Measurements from ENCODE around the gene SDR9C7.
"Not testable (repeated sequence)": the region's sequence is repeated elsewhere in the genome, so short reads cannot be mapped to it uniquely, and the experiment has no call there.

SDR9C7 gene

DNA sequence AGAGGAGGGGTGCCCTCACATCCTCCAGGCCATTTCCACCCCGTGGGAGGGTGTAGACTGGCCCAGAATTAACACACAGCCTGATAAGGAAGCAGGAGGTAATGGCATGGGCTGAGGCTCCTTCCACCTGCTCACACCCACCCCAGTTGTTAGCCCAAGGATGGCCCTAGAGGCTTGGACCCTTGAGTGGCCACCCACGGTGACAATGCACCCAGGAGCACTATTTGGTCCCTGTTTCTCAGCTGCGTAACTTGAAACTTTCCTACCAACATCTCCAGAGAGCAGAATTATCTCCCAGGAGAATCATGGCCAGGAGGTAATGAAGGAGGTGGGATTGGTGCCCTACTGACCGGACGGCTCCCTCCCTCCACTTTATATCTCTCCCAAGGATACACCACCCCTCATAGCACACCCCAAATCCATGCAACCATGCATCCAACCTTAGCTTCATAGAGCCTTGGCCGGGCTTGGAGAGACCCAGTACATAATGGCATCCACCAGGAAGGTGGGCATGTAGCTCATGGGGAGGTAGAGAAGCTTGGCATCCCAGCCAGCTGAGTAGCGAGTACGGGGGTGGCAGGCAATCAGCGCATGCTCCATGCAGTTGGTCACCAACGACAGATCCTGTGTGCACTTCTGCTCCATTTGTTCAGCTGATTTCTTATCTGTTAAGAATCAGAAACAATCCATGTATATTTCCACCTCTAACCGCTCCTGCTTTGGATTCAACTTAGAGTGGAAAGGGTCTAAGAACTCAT lies 17.6 kb upstream of the SDR9C7 start:
- DNase-seq, result no peak

GRCh38 chr12:56948881-56949280 lies 14.7 kb upstream of the SDR9C7 start:
- no peak for DNase-seq

- no peak for DNase-seq
Observed at GRCh38 chr12:56948457-56948777, 14.2 kb upstream of the SDR9C7 start.

DNA sequence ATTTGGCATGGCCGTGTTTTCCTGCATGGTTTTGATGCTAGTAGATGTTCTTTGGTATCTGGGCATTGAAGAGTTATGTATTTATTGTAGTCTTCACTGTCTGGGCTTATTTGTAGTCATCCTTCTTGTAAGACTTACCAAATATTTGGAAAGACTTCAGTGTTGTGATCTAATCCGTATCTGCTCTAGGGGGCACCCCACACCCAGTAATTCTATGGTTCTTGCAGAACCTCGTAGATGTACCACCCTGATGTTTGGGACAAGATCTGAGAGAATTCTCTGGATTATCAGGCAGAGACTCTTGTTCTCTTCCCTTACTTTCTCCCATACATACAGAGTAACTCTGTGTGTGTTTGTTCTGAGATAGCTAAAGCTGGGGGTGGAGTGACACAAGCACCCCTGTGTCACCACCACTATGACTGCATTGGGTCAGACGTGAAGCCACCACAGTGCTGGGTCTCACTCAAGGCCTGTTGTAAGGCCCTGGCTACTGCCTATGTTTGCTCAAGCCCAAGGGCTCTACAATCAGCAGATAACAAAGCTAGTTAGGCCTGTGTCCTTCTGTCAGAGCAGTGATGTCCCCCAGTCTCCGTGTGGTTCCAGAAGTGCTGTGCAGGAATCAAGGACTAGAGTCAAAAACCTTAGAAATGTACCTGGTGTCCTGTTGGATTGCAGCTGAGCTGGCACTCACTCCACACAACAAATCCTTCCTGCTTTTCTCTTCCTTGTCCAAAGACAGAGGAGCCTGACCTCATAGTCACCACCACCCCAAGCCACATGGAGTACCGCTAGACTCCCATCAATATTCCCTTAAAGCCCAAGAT lies 13.6 kb upstream of the SDR9C7 start:
- DNase-seq, result no peak

DNA sequence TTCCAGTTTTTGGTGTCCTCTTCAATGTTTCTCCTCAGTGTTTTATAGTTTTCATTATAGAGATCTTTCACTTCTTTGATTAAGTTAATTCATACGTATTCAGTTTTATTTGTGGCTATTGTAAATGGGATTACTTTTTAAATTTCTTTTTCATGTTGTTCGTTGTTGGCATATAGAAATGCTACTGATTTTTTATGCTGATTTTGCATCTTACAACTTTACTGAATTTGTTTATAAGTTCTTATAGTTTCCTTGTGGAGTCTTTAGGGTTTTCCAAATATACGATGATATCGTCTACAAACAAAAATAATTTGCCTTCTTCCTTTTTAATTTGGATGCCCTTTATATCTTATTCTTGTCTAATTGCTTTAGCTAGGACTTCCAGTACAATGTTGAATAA lies 9.7 kb upstream of the SDR9C7 start:
- no peak for DNase-seq

DNA sequence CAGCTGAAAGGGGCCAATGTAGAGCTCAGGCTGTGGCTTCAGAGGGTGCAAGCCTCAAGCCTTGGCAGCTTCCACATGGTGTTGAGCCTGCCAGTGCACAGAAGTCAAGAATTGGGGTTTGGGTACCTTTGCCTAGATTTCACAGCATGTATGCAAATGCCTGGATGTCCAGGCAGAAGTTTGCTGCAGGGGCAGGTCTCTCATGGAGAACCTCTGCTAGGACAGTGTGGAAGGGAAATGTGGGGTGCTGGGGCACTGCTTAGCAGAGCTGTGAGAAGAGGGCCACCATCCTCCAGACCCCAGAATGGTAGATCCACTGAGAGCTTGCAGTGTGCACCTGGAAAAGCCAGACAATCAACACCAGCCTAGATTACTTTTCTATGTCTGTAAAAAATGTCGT lies 9.2 kb upstream of the SDR9C7 start:
- not testable (repeated sequence) for DNase-seq

GRCh38 chr12:56941299-56942017 lies 7.2 kb upstream of the SDR9C7 start:
- no peak for DNase-seq

DNA sequence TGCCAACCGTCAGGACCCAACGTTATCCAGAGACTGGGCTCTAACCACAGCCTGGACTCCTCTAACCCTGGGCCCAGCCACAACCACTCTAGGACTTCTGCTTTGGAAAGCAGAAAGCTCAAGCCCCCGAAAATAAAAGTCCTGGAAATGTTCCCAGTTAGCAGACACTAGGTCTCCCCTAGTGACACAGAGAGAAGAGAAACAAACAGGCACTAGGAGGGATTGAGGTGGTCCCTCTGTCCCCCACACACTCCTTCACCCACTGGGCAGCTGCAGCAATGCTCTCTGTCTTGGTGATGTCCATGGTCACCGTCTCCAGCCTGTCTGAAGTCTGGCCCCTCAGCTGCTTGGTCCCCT lies 6.7 kb upstream of the SDR9C7 start:
- DNase-seq, result not testable (repeated sequence)

DNA sequence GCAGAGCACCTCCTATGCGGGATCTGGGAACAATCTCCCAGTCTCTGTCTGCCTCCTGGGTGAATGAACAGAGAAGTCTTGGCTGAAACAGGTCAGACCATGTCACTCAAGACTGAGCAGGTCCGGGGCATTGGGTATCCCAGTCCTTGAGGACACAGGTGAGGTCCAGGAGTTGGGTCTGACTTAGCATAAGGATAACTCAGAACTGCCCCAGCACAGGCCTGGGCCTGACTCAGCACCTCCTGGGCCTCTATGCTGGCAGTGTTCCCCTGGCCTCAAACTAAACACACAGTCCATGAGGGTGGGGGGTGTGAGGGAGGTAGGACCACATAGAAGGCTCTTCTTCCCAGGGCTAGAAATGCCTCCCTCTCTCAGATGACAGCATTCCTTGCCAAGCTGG lies 1.5 kb upstream of the SDR9C7 start:
- no peak for DNase-seq

DNA sequence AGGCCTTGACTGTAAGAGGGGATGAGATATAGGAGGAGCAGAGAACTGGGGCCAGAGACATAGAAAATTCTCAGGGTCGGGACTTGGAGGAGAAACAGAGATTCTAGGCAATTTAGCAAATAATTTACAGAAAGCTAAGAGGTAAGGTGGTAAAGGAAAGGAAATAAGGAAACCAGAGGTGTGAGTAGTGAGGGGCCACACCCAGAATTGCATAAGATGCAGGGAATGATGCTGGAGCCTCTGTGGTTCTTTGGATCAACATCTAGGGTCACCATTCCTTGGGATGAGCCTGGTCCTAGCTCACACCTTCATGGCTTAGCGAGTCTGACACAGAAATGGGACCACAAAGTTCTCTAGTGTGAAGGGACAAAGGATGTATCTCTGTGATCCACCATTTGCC lies 949 bp upstream of the SDR9C7 start:
- DNase-seq, result no peak

GRCh38 chr12:56932867-56933266 lies 1.3 kb downstream of the SDR9C7 start:
- DNase-seq, result no peak

DNA sequence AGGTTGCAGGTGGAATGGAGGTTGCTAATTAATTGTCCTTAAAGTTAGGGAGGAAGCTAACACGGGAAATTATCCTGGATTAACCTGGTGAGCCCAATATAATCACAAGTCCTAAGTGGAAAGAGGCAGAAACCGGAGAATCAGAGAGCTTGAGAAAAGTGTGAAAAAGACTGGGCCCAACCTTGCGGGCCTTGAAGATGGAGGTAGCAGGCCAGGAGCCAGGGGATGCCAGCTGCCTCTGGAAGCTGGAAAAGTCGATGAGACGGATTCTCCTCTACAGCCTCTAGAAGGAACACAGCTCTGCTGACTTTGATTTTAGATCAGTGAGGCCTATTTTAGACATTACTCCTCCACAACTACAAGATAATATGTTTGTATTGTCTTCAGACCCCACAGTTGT lies 2.1 kb downstream of the SDR9C7 start:
- no peak for DNase-seq

DNA sequence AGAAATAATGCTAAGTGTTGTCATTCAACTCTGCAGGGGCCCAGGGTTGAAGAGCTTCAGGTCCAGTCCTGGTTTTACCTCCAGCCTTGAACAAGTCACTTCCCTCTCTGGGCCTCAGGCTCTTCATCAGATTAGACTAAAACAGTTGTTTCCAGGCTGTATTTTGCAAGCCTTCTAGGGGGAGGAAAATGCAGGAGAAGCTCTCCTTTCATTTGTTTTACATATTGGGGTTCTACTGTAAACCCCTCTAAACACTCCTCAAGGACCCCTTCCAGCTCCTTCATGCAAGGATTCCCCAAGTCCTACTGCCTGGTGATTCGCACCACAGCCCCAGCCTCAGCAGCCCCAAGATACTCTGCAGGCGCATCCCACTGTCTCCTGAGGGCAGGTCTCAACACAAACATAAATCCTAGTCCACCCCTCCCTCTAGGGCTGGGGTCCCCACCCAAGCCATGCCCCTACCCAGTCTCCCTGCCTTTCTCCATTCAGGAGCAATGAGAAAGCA lies 2.7 kb downstream of the SDR9C7 start:
- no peak for DNase-seq

DNA sequence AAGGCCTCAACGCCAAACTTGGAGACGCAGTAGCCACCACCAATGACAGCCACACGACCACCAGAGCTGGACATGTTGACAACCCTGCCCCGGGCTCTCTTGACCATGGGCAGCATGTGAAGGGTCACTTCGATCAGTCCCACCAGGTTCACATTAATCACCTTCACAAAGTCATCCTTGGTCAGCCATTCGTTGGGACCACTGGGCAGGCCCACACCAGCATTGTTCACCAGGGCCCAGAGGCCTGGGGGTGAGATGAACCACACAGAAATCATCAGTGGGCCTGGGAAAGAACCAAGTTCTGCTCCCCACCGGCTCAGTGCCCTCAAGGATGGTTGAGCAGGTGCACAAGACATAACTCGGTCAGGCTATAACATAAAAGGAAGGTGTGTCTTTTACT lies 4.0 kb downstream of the SDR9C7 start:
- no peak for DNase-seq

DNA sequence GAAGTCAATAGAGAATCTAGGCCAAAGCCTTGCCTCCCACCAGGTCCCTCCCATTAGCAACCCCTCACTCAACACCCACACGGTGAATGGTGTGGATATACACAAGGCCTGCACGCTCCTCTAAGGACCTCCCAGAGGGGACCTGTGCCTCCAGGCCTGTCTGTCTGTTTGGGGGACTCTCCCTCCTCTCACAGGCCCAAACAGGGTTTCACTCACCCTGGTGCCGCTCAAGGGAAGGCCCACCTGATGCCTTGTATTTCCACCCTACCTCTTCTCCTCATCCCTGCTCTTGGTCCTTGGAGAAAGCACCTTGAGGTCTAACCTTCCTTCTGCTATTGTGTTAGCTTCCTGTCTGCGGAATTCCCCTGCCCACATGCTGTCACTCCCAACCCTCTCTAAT lies 4.4 kb downstream of the SDR9C7 start:
- no peak for DNase-seq

DNA sequence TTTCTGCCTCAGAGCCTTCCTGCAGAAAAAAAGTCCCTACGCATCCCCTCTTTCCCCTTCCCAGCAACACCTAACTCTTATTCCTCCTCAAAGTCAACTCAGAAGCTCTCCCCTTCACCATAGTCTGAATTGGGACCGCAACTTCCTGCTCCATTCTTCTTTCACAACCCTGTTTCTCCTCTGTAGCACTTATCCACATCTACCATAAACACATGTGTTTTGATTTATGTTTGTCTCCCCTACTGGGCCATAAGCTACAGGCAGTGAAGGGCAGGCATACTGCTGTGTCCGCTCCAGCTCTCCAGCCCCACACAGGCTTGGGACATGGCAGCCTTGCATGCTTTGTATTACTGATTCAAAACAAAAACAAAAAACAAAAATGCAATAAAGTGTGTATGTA lies 5.9 kb downstream of the SDR9C7 start:
- no peak for DNase-seq

GRCh38 chr12:56927281-56927680 lies 6.9 kb downstream of the SDR9C7 start:
- DNase-seq, result no peak

- DNase-seq, result no peak
Observed at GRCh38 chr12:56922031-56922430, 12.2 kb downstream of the SDR9C7 start.

DNA sequence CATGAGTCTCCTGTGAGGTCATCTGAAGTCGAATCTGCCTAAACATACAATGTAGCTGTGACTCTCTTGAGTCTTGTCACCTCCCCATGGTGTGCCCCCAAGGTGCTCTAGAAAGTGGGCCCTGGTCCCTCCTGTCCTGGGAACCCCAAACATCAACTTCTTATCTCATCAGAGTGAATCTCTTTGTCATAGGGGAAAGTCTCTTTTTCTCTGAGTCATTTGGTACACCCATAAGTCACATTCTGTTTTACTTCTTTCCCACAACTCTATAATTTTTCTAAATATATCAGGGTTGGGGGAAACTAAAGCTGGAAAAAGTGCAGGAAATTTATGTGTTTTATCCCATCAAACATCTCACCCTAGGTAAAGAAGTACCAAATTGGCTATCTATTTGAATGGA lies 12.9 kb downstream of the SDR9C7 start:
- no peak for DNase-seq

DNA sequence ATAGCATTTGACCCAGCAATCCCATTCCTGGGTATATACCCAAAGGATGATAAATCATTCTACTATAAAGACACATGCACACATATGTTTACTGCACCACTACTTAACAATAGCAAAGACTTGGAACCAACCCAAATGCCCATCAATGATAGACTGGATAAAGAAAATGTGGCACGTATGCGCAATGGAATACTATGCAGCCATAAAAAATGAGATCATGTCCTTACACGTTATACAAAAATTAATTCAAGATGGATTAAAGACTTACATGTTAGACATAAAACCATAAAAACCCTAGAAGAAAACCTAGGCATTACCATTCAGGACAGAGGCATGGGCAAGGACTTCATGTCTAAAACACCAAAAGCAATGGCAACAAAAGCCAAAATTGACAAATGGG lies 16.1 kb downstream of the SDR9C7 start:
- DNase-seq, result not testable (repeated sequence)

- no peak for DNase-seq
Observed at GRCh38 chr12:56916996-56917333, 17.2 kb downstream of the SDR9C7 start.

- no peak for DNase-seq
Observed at GRCh38 chr12:56916296-56916995, 17.8 kb downstream of the SDR9C7 start.

- DNase-seq, result no peak
Observed at GRCh38 chr12:56914724-56915123, 19.5 kb downstream of the SDR9C7 start.

All from stimulated activated CD4-positive, alpha-beta T cell treated with anti-CD3 and anti-CD28 coated beads, Interleukin-4, amount 100 ng/mL, for 4 hours (primary cell).